Measurements from ENCODE around the gene EDN1. TPM values are rescaled to one million over a fixed set of nuclear protein-coding genes. Genes with fewer than 3 reads are reported as not detected.

EDN1 gene
- total and polyA plus RNA-seq, 10 of the 15 experiments (the other 5 are each of a cell fraction or from before 2014, with no cell fraction given), result 2.0 to 6.6 (median 3.1) TPM

DNA sequence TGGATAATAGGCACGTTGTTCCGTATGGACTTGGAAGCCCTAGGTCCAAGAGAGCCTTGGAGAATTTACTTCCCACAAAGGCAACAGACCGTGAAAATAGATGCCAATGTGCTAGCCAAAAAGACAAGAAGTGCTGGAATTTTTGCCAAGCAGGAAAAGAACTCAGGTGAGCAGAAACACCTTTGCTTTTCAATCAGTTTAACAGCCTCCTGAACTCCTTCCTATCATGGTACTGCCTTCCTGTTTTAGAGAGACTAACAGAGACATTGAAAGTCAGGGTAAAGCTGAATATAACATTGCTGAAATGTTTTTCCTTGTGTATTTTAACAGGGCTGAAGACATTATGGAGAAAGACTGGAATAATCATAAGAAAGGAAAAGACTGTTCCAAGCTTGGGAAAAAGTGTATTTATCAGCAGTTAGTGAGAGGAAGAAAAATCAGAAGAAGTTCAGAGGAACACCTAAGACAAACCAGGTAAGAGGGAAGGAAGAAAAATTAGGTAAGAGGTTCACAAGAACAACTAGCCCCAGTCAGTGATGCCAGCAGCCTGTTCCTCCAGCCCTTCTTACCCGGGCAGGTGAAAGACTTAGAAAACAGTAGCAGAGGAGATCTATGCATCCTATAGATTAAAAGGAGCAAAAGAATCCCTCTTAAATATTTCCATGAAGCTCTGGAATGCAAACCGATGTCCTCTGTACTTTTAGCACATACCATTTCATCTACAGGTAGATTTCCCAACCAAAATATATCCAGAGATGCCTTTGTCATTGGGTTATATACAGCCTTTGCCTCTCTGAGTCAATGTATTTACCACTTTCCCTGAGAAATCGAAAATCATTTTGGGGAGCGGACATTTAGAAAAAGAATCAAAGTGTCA, 4.0 kb downstream of the EDN1 start (continued):
- TF ChIP-seq, protein P1, sequence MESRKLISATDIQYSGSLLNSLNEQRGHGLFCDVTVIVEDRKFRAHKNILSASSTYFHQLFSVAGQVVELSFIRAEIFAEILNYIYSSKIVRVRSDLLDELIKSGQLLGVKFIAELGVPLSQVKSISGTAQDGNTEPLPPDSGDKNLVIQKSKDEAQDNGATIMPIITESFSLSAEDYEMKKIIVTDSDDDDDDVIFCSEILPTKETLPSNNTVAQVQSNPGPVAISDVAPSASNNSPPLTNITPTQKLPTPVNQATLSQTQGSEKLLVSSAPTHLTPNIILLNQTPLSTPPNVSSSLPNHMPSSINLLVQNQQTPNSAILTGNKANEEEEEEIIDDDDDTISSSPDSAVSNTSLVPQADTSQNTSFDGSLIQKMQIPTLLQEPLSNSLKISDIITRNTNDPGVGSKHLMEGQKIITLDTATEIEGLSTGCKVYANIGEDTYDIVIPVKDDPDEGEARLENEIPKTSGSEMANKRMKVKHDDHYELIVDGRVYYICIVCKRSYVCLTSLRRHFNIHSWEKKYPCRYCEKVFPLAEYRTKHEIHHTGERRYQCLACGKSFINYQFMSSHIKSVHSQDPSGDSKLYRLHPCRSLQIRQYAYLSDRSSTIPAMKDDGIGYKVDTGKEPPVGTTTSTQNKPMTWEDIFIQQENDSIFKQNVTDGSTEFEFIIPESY (IDR thresholded peaks at IDR 0.05), result no peak
- TF ChIP-seq ETV6 (conservative IDR thresholded peaks at IDR 0.05 in 1 of 2, IDR thresholded peaks at IDR 0.05 in 1 of 2; ENCODE audit: borderline replicate concordance in 1 of 2, low read depth in 1 of 2), result no peak

DNA sequence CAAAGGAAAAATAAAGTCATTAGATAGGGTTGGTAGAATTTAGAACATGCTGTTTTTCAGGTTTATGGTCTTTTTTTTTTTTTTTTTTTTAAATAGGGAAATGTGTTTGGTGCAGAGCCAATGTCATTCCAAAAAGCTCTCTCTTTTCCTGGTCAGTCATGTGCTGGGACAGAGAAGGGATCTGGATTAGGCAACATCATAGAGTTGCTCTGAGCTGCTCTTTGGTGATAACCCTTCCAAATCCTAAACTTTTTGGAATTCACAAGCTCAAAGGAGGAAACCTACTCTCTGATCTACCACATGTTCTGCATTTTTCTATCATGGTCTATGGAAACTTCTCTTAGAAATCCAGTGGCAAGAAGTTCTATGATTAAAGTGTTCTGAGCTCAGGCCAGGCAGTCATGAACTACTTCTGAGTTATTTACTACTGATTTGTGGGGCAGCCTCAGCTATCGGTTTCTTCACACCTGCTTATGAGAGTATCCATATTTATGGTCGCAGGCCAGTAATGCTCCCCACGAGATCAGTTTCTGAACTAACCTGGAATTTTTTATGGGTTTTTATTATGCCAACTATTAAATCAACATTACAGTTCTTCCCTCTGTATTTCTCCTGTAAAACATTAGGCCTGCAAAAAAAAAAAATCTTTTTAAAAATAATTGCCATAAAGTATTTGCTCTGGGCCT, 4.8 kb downstream of the EDN1 start:
- 63% methylated on average over 3 of the region's 3 CpGs for WGBS (ENCODE audit: insufficient coverage, insufficient replicate concordance, low lambda C conversion rate, missing lambda C conversion rate)
- CTCF ChIA-PET, result interaction anchor here (0.8 to 6.8 kb wide), 16 partner anchors 8 to 709 kb away, joined by 3 to 403 read pairs (median 6); no protein-coding TSS in a partner anchor

More for the DNA sequence above, 4.8 kb downstream of the EDN1 start:
- Histone ChIP-seq H3K4me2 (ENCODE audit: control insufficient read depth, insufficient read depth) (no peak overlapping the region), H3K4me1 (ENCODE audit: control insufficient read depth, insufficient read depth, low read length) (peaks cover 8% of the 10 kb centered on the region), H3K79me2 (ENCODE audit: control insufficient read depth, insufficient read depth, low read length) (peaks cover 13% of the 10 kb centered on the region), H3K9me3 (replicated peaks; ENCODE audit: control insufficient read depth, insufficient read depth, low read length) (no peaks in the 10 kb centered on the region), H3K4me3 (no peak overlapping the region), H4K20me1 (ENCODE audit: control insufficient read depth, insufficient read depth) (no peaks in the 10 kb centered on the region), H3K27ac (ENCODE audit: control insufficient read depth, insufficient read depth) (no peak overlapping the region), H3K36me3 (ENCODE audit: control insufficient read depth in 2 of 2, insufficient read depth in 2 of 2, low read length in 1 of 2) (no peaks in the 10 kb centered on the region), H3K27me3 (replicated peaks in 1 of 2; ENCODE audit: control insufficient read depth in 2 of 2, insufficient read depth in 2 of 2, low read length in 1 of 2) (no peaks in the 10 kb centered on the region), H2AFZ (ENCODE audit: control insufficient read depth, low read depth, low read length) (no peak overlapping the region), H3K9ac (ENCODE audit: control insufficient read depth, insufficient read depth, low read length) (no peak overlapping the region)
- SMC1A ChIA-PET (ENCODE audit: uncharacterized antibody, unreplicated experiment), result interaction anchor here (0.9 to 7.4 kb wide), 18 partner anchors 9 to 639 kb away, joined by 3 to 382 read pairs (median 6); no protein-coding TSS in a partner anchor
- DNase-seq (ENCODE audit: low read depth, low spot score) (no peak), FAIRE-seq (no peak), ATAC-seq (no peak)
- no TSS peak for BruUV-seq (replicated peaks)
- RAD21 ChIA-PET (ENCODE audit: unreplicated experiment), result interaction anchor here (0.7 to 10.0 kb wide), 14 partner anchors 9 to 721 kb away, joined by 3 to 384 read pairs (median 5); no protein-coding TSS in a partner anchor
- intact Hi-C loops (cut with micrococcal nuclease; ENCODE audit: unreplicated experiment), result loop anchor here (5.0 kb wide), 5 partner anchors 87 to 597 kb away; partner anchors contain the start of gene HIVEP1
- POLR2A ChIA-PET, result interaction anchor here (0.6 to 1.4 kb wide), 8 partner anchors 28 to 459 kb away, joined by 4 to 11 read pairs (median 5); no protein-coding TSS in a partner anchor
- in situ Hi-C loops (cut with MboI), result loop anchor here (5.0 kb wide), 2 partner anchors 302 to 643 kb away; no protein-coding TSS in a partner anchor
- no peak for TF ChIP-seq ZNF622 (IDR thresholded peaks at IDR 0.05)
- no peak for TF ChIP-seq NFYA (IDR thresholded peaks at IDR 0.05; ENCODE audit: borderline replicate concordance, low read depth, low read length)
- TF ChIP-seq STAT3 (IDR thresholded peaks at IDR 0.05; ENCODE audit: low read depth, low read length), result no peak
- TF ChIP-seq HCFC1 (IDR thresholded peaks at IDR 0.05; ENCODE audit: low read length), result no peak
- TF ChIP-seq, protein P2, sequence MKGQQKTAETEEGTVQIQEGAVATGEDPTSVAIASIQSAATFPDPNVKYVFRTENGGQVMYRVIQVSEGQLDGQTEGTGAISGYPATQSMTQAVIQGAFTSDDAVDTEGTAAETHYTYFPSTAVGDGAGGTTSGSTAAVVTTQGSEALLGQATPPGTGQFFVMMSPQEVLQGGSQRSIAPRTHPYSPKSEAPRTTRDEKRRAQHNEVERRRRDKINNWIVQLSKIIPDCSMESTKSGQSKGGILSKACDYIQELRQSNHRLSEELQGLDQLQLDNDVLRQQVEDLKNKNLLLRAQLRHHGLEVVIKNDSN (IDR thresholded peaks at IDR 0.05; ENCODE audit: borderline replicate concordance, extremely low read length, insufficient read depth, low read depth, low read length), result no peak
- no peak for TF ChIP-seq EED (IDR thresholded peaks at IDR 0.05; ENCODE audit: low read depth)
- TF ChIP-seq PML (IDR thresholded peaks at IDR 0.05; ENCODE audit: low read length), result no peak
- TF ChIP-seq RCOR1 (conservative IDR thresholded peaks at IDR 0.05; ENCODE audit: low read depth, low read length), result no peak
- TF ChIP-seq, protein P3, sequence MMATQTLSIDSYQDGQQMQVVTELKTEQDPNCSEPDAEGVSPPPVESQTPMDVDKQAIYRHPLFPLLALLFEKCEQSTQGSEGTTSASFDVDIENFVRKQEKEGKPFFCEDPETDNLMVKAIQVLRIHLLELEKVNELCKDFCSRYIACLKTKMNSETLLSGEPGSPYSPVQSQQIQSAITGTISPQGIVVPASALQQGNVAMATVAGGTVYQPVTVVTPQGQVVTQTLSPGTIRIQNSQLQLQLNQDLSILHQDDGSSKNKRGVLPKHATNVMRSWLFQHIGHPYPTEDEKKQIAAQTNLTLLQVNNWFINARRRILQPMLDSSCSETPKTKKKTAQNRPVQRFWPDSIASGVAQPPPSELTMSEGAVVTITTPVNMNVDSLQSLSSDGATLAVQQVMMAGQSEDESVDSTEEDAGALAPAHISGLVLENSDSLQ (IDR thresholded peaks at IDR 0.05), result no peak
- no peak for TF ChIP-seq GABPA (IDR thresholded peaks at IDR 0.05; ENCODE audit: low read depth)
- TF ChIP-seq MYB (IDR thresholded peaks at IDR 0.05; ENCODE audit: borderline replicate concordance, low read depth, low read length), result no peak
